H9 (cell line): ENCODE measurements around the gene TMEM59. TPM values are rescaled to one million over a fixed set of nuclear protein-coding genes. Genes with fewer than 3 reads are reported as not detected.

ENCODE experiments used
- DNase-seq: peaks from one replicate; pipeline ENCODE4 v3.0.0-alpha.2; 2017
- H2AFZ ChIP-seq: one replicate; pipeline ENCODE4 v1.6.1; 2013; ENCODE audit warnings: mild to moderate bottlenecking, low read length, control low read depth, moderate library complexity
- H2AK5ac ChIP-seq: 2 replicates; pipeline ENCODE4 v1.6.1; 2013; ENCODE audit warnings: low read length, control low read depth, mixed read lengths; ENCODE audit not compliant: insufficient read length
- H2BK120ac ChIP-seq: one replicate; pipeline ENCODE4 v1.6.1; 2013; ENCODE audit warnings: low read depth, mild to moderate bottlenecking, low read length, control low read depth, inconsistent platforms; ENCODE audit not compliant: poor library complexity, severe bottlenecking
- H2BK12ac ChIP-seq: 2 replicates; pipeline ENCODE4 v1.6.1; 2013; ENCODE audit warnings: low read length, control low read depth, mixed read lengths, low read depth; ENCODE audit not compliant: insufficient read length
- H2BK15ac ChIP-seq: 2 replicates; pipeline ENCODE4 v1.6.1; 2013; ENCODE audit warnings: low read depth, low read length, control low read depth
- H2BK20ac ChIP-seq: one replicate; pipeline ENCODE4 v1.6.1; 2013; ENCODE audit warnings: low read depth, mild to moderate bottlenecking, low read length, control low read depth, inconsistent platforms; ENCODE audit not compliant: poor library complexity, severe bottlenecking
- H2BK5ac ChIP-seq: 2 replicates; pipeline ENCODE4 v1.6.1; 2013; ENCODE audit warnings: low read length, control low read depth, mixed read lengths; ENCODE audit not compliant: insufficient read length
- H3K14ac ChIP-seq: 2 replicates; pipeline ENCODE4 v1.6.1; 2013; ENCODE audit warnings: low read length, control low read depth; ENCODE audit not compliant: insufficient read depth
- H3K18ac ChIP-seq: 2 replicates; pipeline ENCODE4 v1.6.1; 2013; ENCODE audit warnings: low read depth, mild to moderate bottlenecking, mixed read lengths, low read length, control low read depth; ENCODE audit not compliant: insufficient read length
- H3K23ac ChIP-seq: 2 replicates; pipeline ENCODE4 v1.6.1; 2013; ENCODE audit warnings: low read length, control low read depth, mixed read lengths, low read depth; ENCODE audit not compliant: insufficient read length
- H3K23me2 ChIP-seq: 2 replicates; pipeline ENCODE4 v1.6.1; 2013; ENCODE audit warnings: low read depth, mild to moderate bottlenecking, mixed read lengths, low read length, control low read depth; ENCODE audit not compliant: insufficient read length, poor library complexity, severe bottlenecking
- H3K27ac ChIP-seq: 2 replicates; pipeline ENCODE4 v1.5.1; 2013; ENCODE audit warnings: low read length, control low read depth, mixed read lengths, low read depth; ENCODE audit not compliant: insufficient read length
- H3K27me3 ChIP-seq: 2 replicates; pipeline ENCODE4 v1.6.1; 2013; ENCODE audit warnings: low read length, control low read depth, inconsistent platforms; ENCODE audit not compliant: insufficient read depth
- H3K4ac ChIP-seq: 2 replicates; pipeline ENCODE4 v1.6.1; 2013; ENCODE audit warnings: low read depth, mild to moderate bottlenecking, control low read depth, inconsistent platforms, low read length, moderate library complexity
- H3K4me1 ChIP-seq: 2 replicates; pipeline ENCODE4 v1.6.1; 2013; ENCODE audit warnings: low read length, control low read depth, inconsistent platforms; ENCODE audit not compliant: insufficient read depth
- H3K4me2 ChIP-seq: 2 replicates; pipeline ENCODE4 v1.6.1; 2013; ENCODE audit warnings: low read length, control low read depth, mixed read lengths; ENCODE audit not compliant: insufficient read length, insufficient read depth
- H3K56ac ChIP-seq: 2 replicates; pipeline ENCODE4 v1.6.1; 2013; ENCODE audit warnings: low read depth, mild to moderate bottlenecking, mixed read lengths, low read length, control low read depth; ENCODE audit not compliant: insufficient read length
- H3K79me1 ChIP-seq: 2 replicates; pipeline ENCODE4 v1.6.1; 2013; ENCODE audit warnings: low read depth, mild to moderate bottlenecking, moderate library complexity, low read length, control low read depth, inconsistent platforms; ENCODE audit not compliant: insufficient read depth, poor library complexity, severe bottlenecking
- H3K79me2 ChIP-seq: 2 replicates; pipeline ENCODE4 v1.6.1; 2013; ENCODE audit warnings: low read length, control low read depth, inconsistent platforms; ENCODE audit not compliant: insufficient read depth
- H3K9ac ChIP-seq: 2 replicates; pipeline ENCODE4 v1.6.1; 2013; ENCODE audit warnings: low read length, control low read depth, mixed read lengths; ENCODE audit not compliant: insufficient read length; ENCODE audit errors: extremely low read depth
- H3K9me3 ChIP-seq: one replicate; pipeline ENCODE4 v1.6.1; 2013; ENCODE audit warnings: low read depth, low read length, inconsistent platforms; ENCODE audit not compliant: control insufficient read depth
- H3T11ph ChIP-seq: one replicate; pipeline ENCODE4 v1.6.1; 2013; ENCODE audit warnings: mild to moderate bottlenecking, low read length, control low read depth, inconsistent platforms
- H4K20me1 ChIP-seq: one replicate; pipeline ENCODE4 v1.6.1; 2013; ENCODE audit not compliant: control insufficient read depth, insufficient read length, insufficient read depth
- H4K5ac ChIP-seq: 2 replicates; pipeline ENCODE4 v1.6.1; 2013; ENCODE audit warnings: low read depth, mild to moderate bottlenecking, mixed read lengths, low read length, control low read depth; ENCODE audit not compliant: insufficient read length
- H4K8ac ChIP-seq: replicated peaks from 2 replicates; pipeline ENCODE4 v1.6.1; 2013; ENCODE audit warnings: low read length, control low read depth, mixed read lengths, low read depth; ENCODE audit not compliant: insufficient read length
- H4K91ac ChIP-seq: 2 replicates; pipeline ENCODE4 v1.6.1; 2013; ENCODE audit warnings: low read depth, mild to moderate bottlenecking, moderate library complexity, mixed read lengths, low read length, control low read depth; ENCODE audit not compliant: insufficient read length
- H3K27ac Mint-ChIP-seq, 3 experiments: 2 replicates in 2 of 3; 3 replicates in 1 of 3; pipeline ENCODE4 v1.8.0; 2020 to 2021; ENCODE audit warnings: mixed read lengths in 3 of 3, mild to moderate bottlenecking in 1 of 3, moderate library complexity in 1 of 3
- H3K27me3 Mint-ChIP-seq: 2 replicates; pipeline ENCODE4 v1.8.0; 2021; ENCODE audit warnings: low read depth, mild to moderate bottlenecking, moderate library complexity, mixed read lengths
- H3K36me3 Mint-ChIP-seq, 3 experiments: 2 replicates in 2 of 3; 3 replicates in 1 of 3; pipeline ENCODE4 v1.8.0; 2020 to 2021; ENCODE audit warnings: low read depth in 3 of 3, mixed read lengths in 3 of 3; ENCODE audit not compliant: insufficient read depth in 1 of 3
- H3K4me1 Mint-ChIP-seq, 2 experiments: 2 replicates each; pipeline ENCODE4 v1.8.0; 2020; ENCODE audit warnings: mixed read lengths in 2 of 2
- H3K4me3 Mint-ChIP-seq, 2 experiments: 2 replicates in 1 of 2; 3 replicates in 1 of 2; pipeline ENCODE4 v1.8.0; 2020 to 2021; ENCODE audit warnings: mild to moderate bottlenecking in 2 of 2, mixed read lengths in 2 of 2, moderate library complexity in 1 of 2
- H3K9me3 Mint-ChIP-seq, 2 experiments: 2 replicates in 1 of 2; 3 replicates in 1 of 2; pipeline ENCODE4 v1.8.0; 2020; ENCODE audit warnings: mild to moderate bottlenecking in 2 of 2, mixed read lengths in 2 of 2, moderate library complexity in 1 of 2
- CTCF ChIP-seq: fragments of 200-600 bp; sonication (generic); conservative IDR thresholded peaks from 3 replicates; pipeline ENCODE4 v1.8.0; 2021; ENCODE audit warnings: antibody characterized with exemption, mild to moderate bottlenecking
- whole genome bisulfite sequencing: extraction: QIAGEN DNeasy Blood & Tissue Kit; methylation state at CpG from one replicate; pipeline ENCODE4 v1.1.7; 2013; ENCODE audit warnings: missing lambda C conversion rate, low lambda C conversion rate, mixed read lengths; ENCODE audit not compliant: insufficient read length; ENCODE audit errors: extremely low coverage; 5-methylcytosine and 5-hydroxymethylcytosine counted together
- total RNA-seq: library from RNA; stranded (reverse); gene quantifications from 2 replicates; pipeline ENCODE4 v1.2.1, GENCODE V29; 2021

TMEM59 gene
- total RNA-seq, 1 experiment from 2014 or later = 111 TPM

- H3K4me1 Mint-ChIP-seq = peaks cover 0 to 6% of the 10 kb centered on the region in 2 experiments; a peak in 2 of 4 replicates
- H3K9ac ChIP-seq = no peak overlapping the region
- no peak overlapping the region for H2BK15ac ChIP-seq
- H2AFZ ChIP-seq = no peak overlapping the region
- H3K27ac ChIP-seq = no peak overlapping the region
- no peak overlapping the region for H4K91ac ChIP-seq
- TF ChIP-seq CTCF = no peak
- H3K36me3 Mint-ChIP-seq = no peaks in the 10 kb centered on the region
- H3K56ac ChIP-seq = no peak overlapping the region
- H3K4me1 ChIP-seq = no peaks in the 10 kb centered on the region
- no peaks in the 10 kb centered on the region for H3K27me3 ChIP-seq
- H2BK12ac ChIP-seq = no peak overlapping the region
- H3K9me3 Mint-ChIP-seq = peaks cover 2% of the 10 kb centered on the region in 2 experiments; a peak in 3 of 5 replicates
- no peak overlapping the region for H2AK5ac ChIP-seq
- H4K20me1 ChIP-seq = no peaks in the 10 kb centered on the region
- no peak overlapping the region for H3K14ac ChIP-seq
- no peaks in the 10 kb centered on the region for H3K9me3 ChIP-seq
- no peak overlapping the region for H2BK5ac ChIP-seq
- no peak for DNase-seq
- H3K27me3 Mint-ChIP-seq = peaks cover 1% of the 10 kb centered on the region
- no peak overlapping the region; a peak in 1 of 5 replicates for H3K4me3 Mint-ChIP-seq
- no peaks in the 10 kb centered on the region for H3K79me2 ChIP-seq
- H3K4ac ChIP-seq = no peak overlapping the region
- H4K5ac ChIP-seq = no peak overlapping the region
- H4K8ac ChIP-seq = no peak overlapping the region
- no peak overlapping the region for H2BK20ac ChIP-seq
- H3K4me2 ChIP-seq = no peak overlapping the region
- no peaks in the 10 kb centered on the region for H3K23me2 ChIP-seq
- no peak overlapping the region for H3K23ac ChIP-seq
- H3K18ac ChIP-seq = no peak overlapping the region
- H3K79me1 ChIP-seq = no peaks in the 10 kb centered on the region
- H3T11ph ChIP-seq = no peak overlapping the region
- no peak overlapping the region for H2BK120ac ChIP-seq
- H3K27ac Mint-ChIP-seq = no peak overlapping the region
- no CpG with 5 or more reads among the region's 5 CpGs for WGBS
Observed at GRCh38 chr1:54010415-54011117, 42.4 kb downstream of the TMEM59 start.
